Duodenal mucosa (tissue), 2 donors: ENCODE results near the gene HRAS.

ENCODE experiments used
- H3K27ac ChIP-seq: one replicate; pipeline ENCODE4 v1.7.0; 2013; ENCODE audit warnings: low read depth, low read length
- H3K27me3 ChIP-seq, 2 donors: one replicate each; pipeline ENCODE4 v1.7.0; 2013; ENCODE audit warnings: low read length in 2 of 2, control low read depth in 1 of 2; ENCODE audit not compliant: insufficient read depth in 2 of 2, control insufficient read depth in 1 of 2
- H3K36me3 ChIP-seq, 2 donors: one replicate each; pipeline ENCODE4 v1.7.0; 2013; ENCODE audit warnings: low read length in 2 of 2, control low read depth in 1 of 2; ENCODE audit not compliant: insufficient read depth in 2 of 2, control insufficient read depth in 1 of 2
- H3K4me1 ChIP-seq, 2 donors: one replicate each; pipeline ENCODE4 v1.7.0; 2013; ENCODE audit warnings: low read length in 2 of 2, control low read depth in 1 of 2; ENCODE audit not compliant: insufficient read depth in 2 of 2, control insufficient read depth in 1 of 2
- H3K4me3 ChIP-seq, 2 donors: one replicate each; pipeline ENCODE4 v1.7.0; 2013; ENCODE audit warnings: low read length in 2 of 2, low read depth in 1 of 2
- H3K9ac ChIP-seq, 2 donors: one replicate each; pipeline ENCODE4 v1.7.0; 2013; ENCODE audit warnings: low read length in 2 of 2, low read depth in 1 of 2
- H3K9me3 ChIP-seq, 2 donors: one replicate each; pipeline ENCODE4 v1.7.0; 2013; ENCODE audit warnings: low read length in 2 of 2, control low read depth in 1 of 2; ENCODE audit not compliant: control insufficient read depth in 1 of 2

Gene HRAS

GRCh38 chr11:540583-541432 is 5.4 kb upstream of the HRAS start:
- Histone ChIP-seq H3K36me3 (no peaks in the 10 kb centered on the region), H3K9me3 (no peaks in the 10 kb centered on the region), H3K27ac (no peak overlapping the region), H3K9ac (no peak overlapping the region), H3K4me1 (peaks cover 11 to 31% of the 10 kb centered on the region in 2 donors), H3K27me3 (no peaks in the 10 kb centered on the region), H3K4me3 (no peak overlapping the region)

- Histone ChIP-seq H3K4me1 (peaks cover 11 to 31% of the 10 kb centered on the region in 2 donors), H3K27me3 (no peaks in the 10 kb centered on the region), H3K9ac (no peak overlapping the region), H3K36me3 (no peaks in the 10 kb centered on the region), H3K9me3 (no peaks in the 10 kb centered on the region), H3K4me3 (no peak overlapping the region), H3K27ac (no peak overlapping the region)
Measured at GRCh38 chr11:539971-540481, 4.7 kb upstream of the HRAS start.

GRCh38 chr11:538431-539051 is 3.2 kb upstream of the HRAS start:
- Histone ChIP-seq H3K4me1 (peaks cover 14 to 39% of the 10 kb centered on the region in 2 donors), H3K9me3 (no peaks in the 10 kb centered on the region), H3K36me3 (peaks cover 0 to 2% of the 10 kb centered on the region in 2 donors), H3K27me3 (no peaks in the 10 kb centered on the region), H3K4me3 (no peak overlapping the region), H3K9ac (no peak overlapping the region), H3K27ac (no peak overlapping the region)

GRCh38 chr11:537622-538430 is 2.5 kb upstream of the HRAS start:
- Histone ChIP-seq H3K27me3 (no peaks in the 10 kb centered on the region), H3K27ac (no peak overlapping the region), H3K4me1 (peaks cover 15 to 42% of the 10 kb centered on the region in 2 donors), H3K36me3 (peaks cover 3 to 8% of the 10 kb centered on the region in 2 donors), H3K4me3 (peak overlapping the region; percentile 71 to 73), H3K9me3 (no peaks in the 10 kb centered on the region), H3K9ac (peak overlapping the region; percentile 48 to 57)

GRCh38 chr11:536841-537621 is 1.7 kb upstream of the HRAS start, which contains the start of gene LRRC56:
LRRC56 (plus strand) TSS chr11:537527; CDS start chr11:540685, 3,158 bp downstream.
- peak within 1 kb of the TSS; percentile 62 for H3K27ac ChIP-seq
- peaks cover 15 to 42% of the 10 kb centered on the region in 2 donors for H3K4me1 ChIP-seq
- no peaks in the 10 kb centered on the region for H3K27me3 ChIP-seq
- peak within 1 kb of the TSS; percentile 71 to 73 for H3K4me3 ChIP-seq
- no peaks in the 10 kb centered on the region for H3K9me3 ChIP-seq
- peaks cover 6 to 16% of the 10 kb centered on the region in 2 donors for H3K36me3 ChIP-seq
- H3K9ac ChIP-seq: peak within 1 kb of the TSS; percentile 48 to 57

- Histone ChIP-seq H3K4me1 (peaks cover 15 to 42% of the 10 kb centered on the region in 2 donors), H3K27ac (no peak overlapping the region)
Measured at GRCh38 chr11:535210-535518, 212 bp downstream of the HRAS start.

GRCh38 chr11:534396-535209 is 773 bp downstream of the HRAS start:
- peak overlapping the region; percentile 38 to 72 for H3K9ac ChIP-seq
- H3K27me3 ChIP-seq: no peaks in the 10 kb centered on the region
- H3K4me3 ChIP-seq: peak overlapping the region; percentile 68 to 78
- peaks cover 11 to 20% of the 10 kb centered on the region in 2 donors for H3K36me3 ChIP-seq
- H3K27ac ChIP-seq: no peak overlapping the region
- H3K4me1 ChIP-seq: peaks cover 15 to 42% of the 10 kb centered on the region in 2 donors
- no peaks in the 10 kb centered on the region for H3K9me3 ChIP-seq

More at GRCh38 chr11:535210-535518, 212 bp downstream of the HRAS start:
- peak overlapping the region; percentile 68 to 78 for H3K4me3 ChIP-seq
- H3K27me3 ChIP-seq: no peaks in the 10 kb centered on the region
- H3K36me3 ChIP-seq: peaks cover 11 to 20% of the 10 kb centered on the region in 2 donors
- H3K9ac ChIP-seq: no peak overlapping the region
- H3K9me3 ChIP-seq: no peaks in the 10 kb centered on the region

- H3K9ac ChIP-seq: no peak overlapping the region
- H3K4me3 ChIP-seq: peak overlapping the region in 1 of 2 donors; percentile 68
- H3K27ac ChIP-seq: no peak overlapping the region
Measured at GRCh38 chr11:533586-534395, 1.6 kb downstream of the HRAS start.

More at GRCh38 chr11:533586-534395, 1.6 kb downstream of the HRAS start:
- no peaks in the 10 kb centered on the region for H3K9me3 ChIP-seq
- H3K36me3 ChIP-seq: peaks cover 11 to 20% of the 10 kb centered on the region in 2 donors
- peaks cover 15 to 42% of the 10 kb centered on the region in 2 donors for H3K4me1 ChIP-seq
- H3K27me3 ChIP-seq: no peaks in the 10 kb centered on the region
